Medulla oblongata (tissue), 1 donor: Measurements from ENCODE around the gene MAK.
"Not testable (repeated sequence)": the region's sequence is repeated elsewhere in the genome, so short reads cannot be mapped to it uniquely, and the experiment has no call there.

Experiments used
- DNase-seq: peaks from one replicate; pipeline ENCODE4 v3.0.0-alpha.2; 2015; ENCODE audit errors: extremely low spot score

The MAK gene

GRCh38 chr6:10853849-10854300 lies 15.5 kb upstream of the MAK start:
- DNase-seq, result not testable (repeated sequence)

- no peak for DNase-seq
These were observed 14.1 kb upstream of the MAK start for GRCh38 chr6:10852361-10852960.

- DNase-seq, result no peak
These were observed 12.4 kb upstream of the MAK start for GRCh38 chr6:10850728-10851127.

GRCh38 chr6:10849901-10850300 lies 11.6 kb upstream of the MAK start:
- no peak for DNase-seq

GRCh38 chr6:10847684-10848083 lies 9.3 kb upstream of the MAK start:
- DNase-seq, result no peak

GRCh38 chr6:10843554-10843953 lies 5.2 kb upstream of the MAK start:
- no peak for DNase-seq

GRCh38 chr6:10838794-10839333 lies 525 bp upstream of the MAK start:
- DNase-seq, result no peak

- peak; percentile 9 for DNase-seq
These were observed 731 bp downstream of the MAK start for GRCh38 chr6:10837622-10837994.

GRCh38 chr6:10837009-10837621 lies 1.2 kb downstream of the MAK start:
- peak; percentile 24 for DNase-seq

- DNase-seq, result no peak
These were observed 3.5 kb downstream of the MAK start for GRCh38 chr6:10834823-10835222.

GRCh38 chr6:10831609-10832008 lies 6.7 kb downstream of the MAK start:
- no peak for DNase-seq

GRCh38 chr6:10824819-10825218 lies 13.5 kb downstream of the MAK start:
- DNase-seq, result no peak

GRCh38 chr6:10824297-10824696 lies 14.0 kb downstream of the MAK start:
- DNase-seq, result no peak

GRCh38 chr6:10814176-10814575 lies 24.2 kb downstream of the MAK start:
- DNase-seq, result not testable (repeated sequence)

GRCh38 chr6:10809098-10809497 lies 29.2 kb downstream of the MAK start:
- no peak for DNase-seq

GRCh38 chr6:10808376-10808775 lies 30.0 kb downstream of the MAK start:
- no peak for DNase-seq

- DNase-seq, result peak; percentile 71
These were observed 37.0 kb downstream of the MAK start for GRCh38 chr6:10801224-10801848.

GRCh38 chr6:10800810-10801209 lies 37.5 kb downstream of the MAK start:
- DNase-seq, result no peak

- DNase-seq, result no peak
These were observed 44.1 kb downstream of the MAK start for GRCh38 chr6:10794239-10794638.

GRCh38 chr6:10793695-10794094 lies 44.6 kb downstream of the MAK start:
- DNase-seq, result no peak

GRCh38 chr6:10793035-10793434 lies 45.3 kb downstream of the MAK start:
- peak; percentile 17 for DNase-seq

GRCh38 chr6:10792101-10792500 lies 46.2 kb downstream of the MAK start:
- DNase-seq, result no peak

- DNase-seq, result no peak
These were observed 46.7 kb downstream of the MAK start for GRCh38 chr6:10791673-10792072.
